Measurements from ENCODE around the gene FGFR3.

Gene FGFR3

DNA sequence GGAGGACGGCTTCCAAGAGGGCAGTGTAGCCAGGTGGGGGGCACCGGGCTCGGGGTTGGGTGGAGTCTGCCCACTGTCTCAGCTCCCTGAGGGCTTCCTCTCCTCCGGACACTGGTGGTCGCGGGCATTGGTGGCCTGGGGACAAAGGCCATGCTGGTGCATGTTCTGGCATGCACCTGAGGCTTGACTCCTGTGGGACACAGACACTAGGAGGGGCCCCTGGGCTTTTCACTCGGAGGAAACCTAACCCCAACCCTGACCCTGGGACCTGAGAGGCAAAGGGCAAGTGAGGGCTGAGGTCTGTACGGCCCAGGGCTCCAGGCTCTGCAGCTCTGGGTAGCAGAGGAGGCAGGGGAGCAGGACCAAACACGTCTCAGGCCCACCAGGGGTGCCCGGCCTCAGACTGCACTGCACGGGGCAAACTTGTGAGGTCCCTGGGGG, 22.3 kb upstream of the FGFR3 start:
- no peak for DNase-seq

DNA sequence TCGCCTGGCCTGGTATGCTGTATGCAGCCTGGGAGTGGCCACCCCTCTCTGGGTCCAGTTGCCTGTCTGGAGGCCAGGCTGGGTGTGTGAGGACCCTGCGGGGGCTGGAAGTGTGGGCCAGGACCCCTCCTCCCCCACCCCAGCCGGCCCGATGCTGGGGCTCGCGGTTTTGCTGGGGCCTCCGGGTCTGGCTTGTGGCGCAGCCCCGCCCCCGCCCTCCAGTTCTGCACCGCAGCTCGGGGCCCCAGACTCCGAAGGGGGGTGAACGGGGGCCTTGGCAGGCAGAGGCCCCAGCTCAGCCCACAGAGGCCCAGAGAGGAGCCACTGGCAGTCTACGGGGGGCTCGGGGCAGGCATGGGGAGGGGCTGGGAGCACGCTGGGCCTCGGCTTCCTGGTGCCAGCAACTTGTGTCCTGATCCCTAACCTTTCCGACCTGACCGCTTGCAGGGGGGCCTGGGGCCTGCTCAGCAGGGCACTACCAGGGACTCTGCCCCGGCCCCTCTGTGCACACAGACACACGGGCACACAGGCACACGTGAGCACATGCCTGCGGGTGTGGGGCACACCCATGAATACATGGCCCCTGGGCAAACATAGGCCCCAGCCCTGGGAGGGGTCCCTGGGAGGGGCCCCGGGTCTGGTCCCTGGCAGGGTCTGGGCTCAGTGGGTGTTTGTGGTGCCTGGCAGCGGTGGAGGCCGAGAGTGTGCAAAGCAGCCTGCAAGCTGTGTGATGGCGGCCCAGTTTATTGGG, 21.4 kb upstream of the FGFR3 start:
- no peak for DNase-seq

DNA sequence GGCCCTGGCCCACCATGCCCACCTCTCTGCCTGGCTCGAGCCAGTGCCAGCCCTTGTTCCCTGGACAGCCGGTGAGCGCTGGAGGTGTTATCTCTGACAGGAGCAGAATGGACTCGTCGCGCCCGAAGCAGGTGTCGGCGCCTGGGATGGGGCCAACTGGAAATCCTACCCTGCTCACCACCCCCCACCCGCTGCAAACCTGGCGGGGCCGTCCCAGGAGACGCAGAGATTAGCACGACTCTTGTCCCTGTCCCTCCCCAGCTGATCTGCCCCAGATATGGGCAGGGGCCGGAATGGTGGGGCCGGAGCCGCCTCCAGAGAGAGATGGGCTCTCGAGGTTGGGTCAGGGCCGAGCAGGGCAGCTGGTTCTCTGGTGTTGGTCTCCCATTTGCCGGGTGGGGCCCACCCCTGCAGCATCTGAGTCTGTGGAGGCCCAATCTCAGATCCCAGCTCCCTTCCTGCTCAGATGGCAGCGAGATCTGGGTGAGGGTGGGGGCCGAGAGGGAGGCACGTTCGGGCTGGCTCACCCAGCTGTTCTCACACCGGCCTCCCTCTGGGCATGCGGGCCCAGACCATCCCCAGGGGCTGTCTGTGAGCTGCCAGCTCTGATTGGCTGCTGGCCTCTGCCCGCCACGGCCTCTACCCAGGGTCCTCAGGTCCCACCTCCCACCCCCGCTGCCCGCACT, 20.1 kb upstream of the FGFR3 start:
- peak; percentile 51 for DNase-seq

DNA sequence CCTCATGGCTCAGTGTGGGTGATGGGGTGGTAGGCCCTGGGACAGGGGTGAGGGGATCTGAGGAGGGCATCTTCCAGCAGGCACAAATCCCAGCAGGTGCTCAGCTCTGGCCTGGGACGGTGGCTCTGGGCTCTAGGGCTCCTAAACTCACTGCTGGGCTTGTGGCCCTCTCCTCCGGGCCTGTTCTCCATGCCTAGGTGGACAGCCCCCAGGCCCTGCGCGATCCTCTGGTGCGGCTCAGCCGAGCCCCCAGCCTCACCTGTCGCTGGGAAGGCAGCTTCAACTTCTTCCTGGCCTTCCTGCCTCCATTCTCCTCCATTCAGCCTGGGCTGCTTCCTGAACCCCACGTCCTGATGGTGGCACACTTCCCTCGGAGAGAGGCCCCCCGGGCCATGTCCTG, 19.3 kb upstream of the FGFR3 start:
- DNase-seq = no peak

DNA sequence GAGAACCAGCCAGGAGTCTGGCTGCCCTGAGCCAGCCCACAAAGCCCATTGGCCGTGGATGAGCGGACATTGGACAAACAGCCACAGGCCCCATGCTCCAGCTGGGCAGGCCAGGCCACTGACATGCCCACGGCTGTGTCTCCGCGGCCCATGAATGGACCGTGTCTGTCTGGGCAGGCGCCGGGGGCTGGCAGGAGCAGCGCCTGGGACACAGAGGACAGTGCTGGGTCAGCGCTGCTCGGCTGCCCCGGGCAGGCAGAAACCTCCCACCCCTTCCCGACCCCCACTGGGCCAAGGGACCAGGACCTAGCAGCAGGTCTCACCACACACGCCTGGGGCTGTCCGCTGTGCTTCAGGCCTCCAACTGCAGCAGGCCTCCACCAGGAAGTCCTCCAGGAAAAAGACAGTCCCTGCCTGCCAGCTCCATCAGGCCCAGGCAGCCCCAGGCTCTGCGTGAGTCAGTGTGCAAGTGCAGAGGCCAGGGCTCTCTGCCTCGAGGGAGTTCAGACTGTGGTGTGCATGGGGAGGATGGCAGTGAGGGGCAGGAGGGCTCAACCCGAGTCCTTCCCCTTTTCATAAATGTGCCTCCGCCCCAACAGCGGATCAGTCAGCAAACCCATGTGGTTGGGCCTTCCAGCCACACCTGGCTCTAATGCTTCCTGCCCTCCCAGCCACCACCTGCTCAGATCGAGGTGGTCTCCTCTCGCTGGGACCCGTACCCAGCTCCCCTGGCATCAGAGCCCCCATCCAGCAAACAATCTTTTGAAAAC, 17.2 kb upstream of the FGFR3 start:
- no peak for DNase-seq

DNA sequence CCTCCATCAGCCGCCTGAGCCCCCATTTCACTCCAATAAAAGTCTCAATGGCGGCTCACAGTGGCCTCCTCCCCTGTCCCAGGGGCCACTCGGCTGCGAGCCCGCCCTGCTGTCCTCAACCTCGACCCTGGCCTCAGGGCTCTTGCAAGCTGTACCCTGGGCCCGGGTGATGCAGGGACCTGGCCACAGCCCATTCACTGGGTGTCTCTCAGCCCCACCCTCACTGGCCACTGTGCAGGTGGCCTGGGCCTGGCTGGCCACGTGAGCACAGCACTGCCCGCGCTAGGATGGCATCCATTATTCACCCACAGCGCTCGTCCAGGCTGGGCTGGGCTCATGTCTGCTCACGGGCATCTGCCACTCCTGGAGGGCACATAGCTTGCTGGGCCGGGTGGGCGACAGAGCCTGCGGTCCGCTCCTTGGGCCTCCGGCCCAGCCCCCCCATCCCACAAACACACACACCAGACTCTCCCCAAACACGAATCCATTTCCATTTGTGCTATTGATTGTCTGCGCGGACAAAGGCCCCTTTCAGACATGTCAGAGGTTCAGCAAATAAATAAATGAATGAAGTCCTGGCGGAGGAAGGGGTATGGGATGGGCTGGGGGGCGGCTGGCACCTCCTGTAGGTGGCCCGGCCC, 16.5 kb upstream of the FGFR3 start:
- DNase-seq = no peak

DNA sequence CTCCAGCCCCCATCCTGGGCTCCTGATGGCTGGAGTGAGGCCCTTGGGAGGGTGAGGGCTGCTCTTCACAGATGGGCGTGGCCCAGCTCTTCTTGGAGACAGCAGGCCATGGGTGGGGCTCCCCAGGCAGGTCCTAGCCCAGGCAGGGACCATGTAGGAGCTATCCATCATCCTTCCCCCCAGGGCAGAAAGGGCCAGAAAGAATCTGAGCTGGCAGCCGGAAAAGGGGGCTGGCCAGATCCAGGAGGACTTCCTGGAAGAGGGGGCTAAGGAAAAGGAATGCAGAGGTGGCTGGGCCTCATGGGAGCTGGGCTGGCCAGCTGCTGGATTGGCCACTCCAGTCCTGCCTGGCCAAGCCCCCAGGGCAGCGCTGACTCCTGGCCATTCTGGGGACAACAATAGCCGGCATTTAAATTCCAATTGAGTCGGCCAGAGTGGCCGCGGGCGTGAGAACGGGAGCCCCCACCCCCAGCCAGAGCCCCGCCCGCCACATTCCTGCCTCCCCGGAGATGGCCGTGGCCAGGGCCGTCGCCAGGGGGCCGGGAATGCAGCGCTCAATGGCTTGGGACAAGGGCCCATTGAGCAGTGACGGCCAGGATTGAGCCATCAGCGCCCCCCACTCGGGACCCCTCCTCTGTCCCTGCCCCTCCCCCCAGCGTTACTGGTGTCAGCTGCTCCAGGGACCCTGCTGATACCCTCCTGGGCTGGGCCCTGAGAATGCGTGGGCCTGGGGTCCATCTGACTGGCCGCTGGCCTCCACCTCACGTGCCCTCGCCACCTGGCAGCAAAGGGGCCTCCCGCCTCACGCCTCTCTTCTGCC, 15.1 kb upstream of the FGFR3 start:
- DNase-seq = peak; percentile 61

DNA sequence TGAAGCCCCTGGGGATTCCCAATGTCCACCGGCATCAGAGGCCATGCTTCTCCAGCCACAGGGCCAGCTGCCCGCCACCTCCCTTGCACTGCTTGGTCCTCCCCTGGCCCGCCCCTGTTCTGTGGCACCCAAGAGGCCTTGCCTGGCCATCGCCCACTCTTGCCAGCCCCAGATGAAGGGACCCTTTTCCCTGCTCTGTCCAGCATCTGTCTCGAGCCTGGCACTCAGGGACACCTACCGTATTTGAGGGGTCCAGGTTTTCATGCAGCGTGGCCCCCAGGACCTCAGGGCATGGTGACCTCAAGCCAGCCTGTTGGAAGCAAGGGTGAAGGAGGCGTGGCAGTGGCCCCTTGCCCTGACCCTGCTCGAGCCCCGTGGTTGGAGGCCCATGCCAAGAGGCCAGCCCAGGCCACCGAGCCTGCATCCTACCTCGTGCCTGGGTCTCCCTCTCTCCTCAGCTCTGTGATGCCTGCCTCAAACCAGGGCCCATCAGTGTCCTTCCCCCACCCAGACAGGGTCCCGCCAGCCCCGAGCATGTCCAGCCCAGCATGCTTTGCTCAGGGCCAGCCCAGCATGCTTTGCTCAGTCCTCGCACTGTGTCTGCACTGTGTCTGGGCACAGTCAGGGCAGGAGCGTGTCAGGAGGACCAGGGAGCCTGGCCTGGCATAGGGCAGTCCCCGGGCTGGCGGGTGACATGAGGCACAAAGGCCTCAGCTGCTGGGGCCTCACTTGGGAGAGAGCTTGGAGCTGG, 14.3 kb upstream of the FGFR3 start:
- no peak for DNase-seq

DNA sequence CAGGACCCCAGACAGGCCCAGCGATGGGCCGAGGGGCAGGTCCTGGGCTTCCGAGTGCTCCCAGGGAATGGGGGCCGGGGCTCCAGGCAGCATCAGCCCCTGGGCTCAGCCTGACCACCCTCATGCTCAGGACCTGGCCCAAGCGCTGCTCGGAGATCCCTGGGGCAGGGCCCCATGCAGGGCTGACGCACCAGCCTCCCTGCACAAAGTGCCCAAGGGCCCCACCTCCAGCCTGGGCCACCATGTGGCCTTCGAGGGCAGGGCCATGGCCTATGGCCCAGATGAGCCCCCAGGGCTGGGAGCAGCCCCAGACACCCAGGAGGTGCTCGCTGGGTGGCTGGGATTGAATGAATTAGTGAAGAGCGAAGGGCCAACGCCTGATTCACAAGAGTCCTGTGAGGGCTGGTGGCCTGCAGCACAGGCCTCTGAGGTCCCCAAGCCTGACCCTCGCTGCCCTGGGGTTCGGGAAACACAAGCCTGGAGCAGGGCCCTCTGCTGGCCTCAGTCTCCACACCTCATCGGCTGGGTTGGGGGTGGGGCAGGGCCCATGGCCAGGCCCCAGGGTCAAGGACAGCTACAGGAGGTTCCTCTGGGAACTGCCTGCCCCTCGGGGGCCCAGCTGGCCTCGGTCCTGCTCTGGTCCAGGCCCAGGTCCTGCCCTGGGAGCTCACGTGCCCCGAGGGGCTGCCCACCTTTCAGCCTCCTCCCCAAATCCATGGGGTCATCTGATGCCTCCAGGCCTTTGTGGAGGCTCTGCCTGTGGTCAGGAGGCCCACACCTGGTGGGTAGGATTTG, 13.3 kb upstream of the FGFR3 start:
- DNase-seq = no peak

DNA sequence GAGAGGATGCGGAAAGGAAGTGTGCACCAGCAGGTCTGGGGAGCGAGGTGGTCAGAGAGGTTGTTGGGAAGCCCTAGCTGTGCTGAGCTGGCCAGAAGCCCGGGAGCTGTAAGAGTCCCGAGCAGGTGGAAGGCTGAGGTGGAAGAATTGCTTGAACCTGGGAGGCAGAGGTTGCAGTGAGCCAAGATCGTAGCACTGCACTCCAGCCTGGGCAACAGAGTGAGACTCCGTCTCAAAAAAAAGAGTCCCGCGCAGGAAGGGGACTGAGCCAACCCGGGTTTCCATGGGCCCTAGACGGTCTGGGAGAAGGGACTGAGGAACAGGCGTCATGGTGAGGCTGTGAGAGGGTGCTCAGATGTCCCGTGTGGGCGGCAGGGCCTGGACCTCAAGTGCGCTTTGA, 12.7 kb upstream of the FGFR3 start:
- no peak for DNase-seq

DNA sequence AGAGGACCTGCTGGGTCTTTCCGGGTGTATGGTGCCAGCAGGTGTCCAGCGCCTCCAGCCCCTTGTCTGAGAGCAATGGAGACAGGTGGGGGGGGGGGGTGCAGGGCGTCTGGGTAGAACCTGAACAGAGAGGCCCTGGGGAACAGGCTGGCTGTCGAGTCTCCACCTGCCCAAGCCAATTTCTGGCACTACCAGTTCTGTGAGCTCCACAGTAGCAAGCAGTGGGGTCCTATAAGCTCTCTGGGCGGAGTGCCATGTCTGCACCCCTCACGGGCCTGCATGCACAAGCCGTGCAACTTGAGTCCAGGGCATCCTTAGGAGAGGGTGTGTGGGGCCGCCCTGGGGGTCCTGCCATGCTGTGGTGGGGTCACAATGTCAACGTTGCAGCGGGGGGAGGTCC, 10.1 kb upstream of the FGFR3 start:
- DNase-seq = peak; percentile 17

DNA sequence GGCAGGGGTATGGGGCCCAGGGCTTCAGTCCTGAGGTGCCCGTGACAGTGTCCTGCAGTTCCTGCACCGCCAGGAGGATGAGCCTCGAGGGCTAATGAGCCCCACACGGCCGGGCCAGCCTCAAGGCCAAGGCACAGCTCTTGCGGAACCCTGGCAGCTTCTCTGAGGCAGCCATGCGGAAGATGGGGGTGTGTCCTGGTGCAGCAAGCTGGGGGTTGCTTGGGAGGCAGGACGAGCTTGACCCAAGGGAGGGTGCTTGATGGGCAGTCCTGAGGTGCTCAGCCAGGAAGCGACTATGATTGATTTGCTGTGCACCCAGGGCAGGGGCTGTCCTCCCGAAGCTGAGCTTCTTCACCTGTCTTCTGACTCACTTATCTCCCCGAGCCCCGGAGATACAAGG, 9.1 kb upstream of the FGFR3 start:
- no peak for DNase-seq

DNA sequence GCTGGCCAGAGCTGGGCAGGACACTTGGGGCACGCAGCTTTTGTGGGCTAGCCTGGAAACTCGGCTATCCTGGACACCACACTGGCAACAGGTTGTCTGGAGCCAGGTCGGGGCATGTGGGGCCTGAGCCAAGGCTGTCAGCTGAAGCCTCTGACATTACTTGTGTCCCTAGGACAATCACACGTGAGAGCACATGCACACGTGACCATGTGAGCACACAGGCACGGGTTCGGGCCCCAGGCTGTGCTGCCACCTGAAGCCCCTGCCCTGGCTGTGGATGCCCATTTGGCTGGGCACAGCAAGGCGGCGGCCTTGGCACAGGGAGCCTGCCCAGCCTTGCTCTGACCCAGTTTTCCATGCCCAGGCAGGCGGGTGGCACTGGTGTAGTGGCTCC, 8.7 kb upstream of the FGFR3 start:
- DNase-seq = no peak

DNA sequence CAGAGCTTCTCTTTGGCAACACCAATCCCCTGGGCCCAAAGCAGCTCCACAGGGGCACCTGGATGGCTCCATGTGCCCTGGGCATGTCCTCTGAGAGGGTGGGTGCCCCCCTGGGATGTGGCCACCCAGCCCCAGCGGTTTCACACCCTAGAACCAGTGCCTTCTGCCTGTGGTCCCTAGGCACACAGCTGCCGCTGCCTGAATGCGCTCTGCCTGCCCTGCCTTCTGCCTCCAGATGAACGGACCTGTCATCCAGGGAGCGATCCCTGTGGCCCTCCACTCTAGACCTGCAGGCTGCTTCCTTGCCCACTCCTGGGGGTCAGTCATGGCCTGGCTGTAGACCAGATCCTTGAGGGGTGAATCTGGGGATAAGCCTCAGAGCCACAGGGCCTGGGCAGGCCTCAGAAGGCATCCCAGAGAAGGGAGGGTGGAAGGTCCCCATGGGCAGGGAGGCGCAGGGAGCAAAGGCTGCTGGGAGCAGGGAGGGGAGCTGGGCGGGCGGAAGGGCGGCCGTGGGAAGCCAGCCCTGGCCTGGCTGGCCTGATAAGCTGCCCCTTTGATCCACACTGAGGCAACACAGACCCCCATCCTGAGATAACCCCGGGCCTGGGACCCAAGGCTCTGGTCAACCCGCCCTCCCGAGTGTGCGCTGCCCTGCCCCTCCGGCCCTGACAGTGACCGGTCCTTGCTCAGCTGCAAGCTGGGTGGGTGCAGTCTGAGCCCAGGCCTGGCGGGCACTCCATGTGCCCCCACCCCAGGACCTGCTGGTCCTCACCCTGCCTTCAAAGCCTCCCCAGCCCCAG, 8.1 kb upstream of the FGFR3 start:
- DNase-seq = no peak

DNA sequence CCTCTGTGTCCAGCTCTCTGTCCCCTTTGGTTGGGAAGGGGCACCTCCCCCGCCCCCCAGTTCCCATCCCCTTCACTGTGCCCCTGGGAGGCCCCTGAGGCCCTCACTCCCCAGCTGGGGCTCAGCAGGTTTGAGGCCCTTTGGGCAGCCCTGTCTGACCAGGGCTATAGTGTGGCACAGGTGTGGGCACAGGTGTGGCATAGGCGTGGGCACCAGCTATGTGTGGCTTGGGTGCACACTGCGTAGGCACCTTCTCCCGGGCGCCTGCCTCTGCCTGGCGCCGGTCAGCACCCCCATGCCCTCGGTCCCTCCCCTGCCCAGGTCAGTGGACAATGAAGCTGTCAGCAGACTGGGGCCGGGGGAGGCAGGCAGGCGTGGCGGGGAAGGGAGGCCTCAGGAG, 7.5 kb upstream of the FGFR3 start:
- no peak for DNase-seq

DNA sequence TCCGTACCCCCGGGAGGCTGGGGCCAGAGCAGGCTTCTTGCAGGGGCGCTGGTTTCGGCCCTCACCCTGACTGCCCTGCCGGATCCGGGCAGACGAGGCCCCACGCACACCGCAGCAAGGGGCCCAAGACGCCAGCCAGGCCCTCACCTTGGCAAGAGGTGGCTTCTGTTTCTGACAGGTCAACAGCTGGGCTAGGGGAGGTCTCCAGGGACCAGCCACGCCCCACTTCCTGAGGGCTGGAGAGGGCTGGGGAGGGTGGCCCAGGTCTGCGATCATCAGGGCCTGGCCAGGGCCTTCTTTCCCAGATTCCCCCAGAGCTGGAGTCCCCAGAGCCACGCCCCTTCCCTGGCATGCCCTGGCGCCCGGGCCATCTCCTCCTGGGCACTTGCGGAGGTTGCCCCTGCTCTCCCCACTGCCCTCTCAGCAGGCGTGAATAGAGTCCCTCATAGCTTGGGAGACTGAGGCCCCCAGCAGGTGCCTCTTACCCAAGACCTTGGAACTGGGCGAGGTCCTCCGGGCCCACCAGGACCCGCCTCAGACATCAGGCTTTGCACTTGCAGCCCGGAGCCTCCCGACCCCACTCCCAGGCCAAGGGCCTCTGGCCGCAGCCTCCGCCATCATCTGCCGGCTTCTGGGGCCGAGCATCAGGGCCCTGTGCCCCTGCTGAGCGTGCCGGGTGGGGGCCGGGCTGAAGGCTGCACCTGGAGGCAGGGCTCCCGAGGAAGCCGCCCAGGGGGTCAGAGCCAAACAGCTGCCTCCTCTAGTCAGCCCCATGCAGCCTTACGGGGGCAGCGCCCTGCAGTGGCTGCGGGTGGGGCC, 6.3 kb upstream of the FGFR3 start:
- DNase-seq = peak; percentile 16

DNA sequence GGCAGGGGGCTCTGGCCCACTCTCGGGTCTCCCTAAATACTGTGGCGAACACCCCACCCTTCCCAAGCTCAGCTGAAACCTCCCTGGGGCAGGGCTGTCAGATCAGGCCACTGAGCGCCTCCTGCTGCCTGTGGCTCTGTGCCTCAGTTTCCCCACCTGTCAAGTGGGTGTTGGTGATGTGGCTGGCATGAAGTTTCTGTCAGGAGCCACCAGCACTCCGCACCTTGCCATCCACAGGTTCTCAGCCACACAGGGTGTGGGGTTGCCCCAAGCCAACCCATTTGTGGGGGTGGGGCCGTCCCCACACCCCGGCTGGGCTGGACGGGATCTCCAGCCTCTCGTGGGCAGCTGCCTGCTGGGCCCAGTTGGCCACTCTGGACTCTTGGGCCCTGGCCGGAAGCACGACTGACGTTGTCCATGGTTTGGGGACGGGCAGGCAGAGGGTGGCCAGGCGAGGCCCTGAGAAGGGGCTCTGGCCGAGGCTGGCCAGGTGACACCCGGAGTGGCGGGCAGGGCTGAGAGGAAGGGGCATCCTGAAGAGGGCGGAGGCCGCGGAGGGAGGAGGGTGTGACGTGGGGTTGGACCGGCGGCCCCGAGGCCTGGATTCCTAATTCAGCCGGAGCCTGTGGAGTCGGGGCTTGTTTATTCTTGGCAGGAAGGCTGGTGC, 5.5 kb upstream of the FGFR3 start:
- DNase-seq = no peak

DNA sequence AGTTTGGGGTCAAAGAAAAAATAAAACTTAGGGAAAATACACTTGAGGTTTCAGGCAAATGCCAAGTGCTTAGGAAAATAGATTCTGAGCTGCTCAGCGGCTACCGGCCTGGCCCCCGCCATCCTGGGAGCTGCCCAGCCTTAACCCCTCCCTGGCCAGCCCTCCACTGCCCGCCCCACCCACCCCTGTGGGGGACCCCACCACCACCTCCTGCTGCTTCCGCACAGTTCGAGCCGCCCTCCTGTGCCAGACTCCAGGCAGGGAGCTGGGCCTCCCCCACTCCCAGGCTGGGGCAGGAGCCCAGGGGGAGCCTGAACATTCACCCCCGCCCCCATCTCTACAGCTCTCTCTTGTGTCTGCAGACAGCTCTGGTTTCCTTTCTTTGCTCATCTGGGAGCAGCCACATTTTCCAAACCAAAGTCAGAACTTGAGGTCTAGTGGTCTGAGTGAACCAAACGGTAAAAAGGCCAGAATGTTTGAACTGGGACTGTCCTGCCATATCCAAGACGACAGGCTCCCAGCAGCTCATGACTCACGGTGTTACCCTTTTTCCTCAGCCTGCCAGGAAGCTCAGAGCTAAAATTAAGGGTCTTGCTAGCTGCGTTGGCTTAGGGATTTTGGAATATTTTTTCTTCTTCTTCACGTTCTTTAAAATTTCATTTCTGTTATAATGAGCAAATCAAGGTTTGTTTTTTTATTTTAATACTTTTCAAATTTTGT, 4.7 kb upstream of the FGFR3 start:
- no peak for DNase-seq

Data from NCI-H69 (cell line).